WTC11 (cell line): ENCODE measurements around the gene CDNF.

Experiments used
- CREM ChIP-seq: sonication (generic); formaldehyde crosslinking; IDR thresholded peaks from 2 replicates; pipeline ENCODE4 v1.8.1; 2022; ENCODE audit warnings: mild to moderate bottlenecking, missing genetic modification reagents, moderate library complexity
- CTCF ChIP-seq: fragments of 200-600 bp; IDR thresholded peaks from 2 replicates; pipeline ENCODE4 v1.8.0; 2022; ENCODE audit warnings: antibody characterized with exemption
- ESRRA ChIP-seq: sonication (generic); formaldehyde crosslinking; IDR thresholded peaks from 2 replicates; pipeline ENCODE4 v1.8.1; 2022; ENCODE audit warnings: mild to moderate bottlenecking, missing genetic modification reagents, borderline replicate concordance
- GABPB1 ChIP-seq: sonication (generic); formaldehyde crosslinking; IDR thresholded peaks from 2 replicates; pipeline ENCODE4 v1.8.1; 2023; ENCODE audit warnings: mild to moderate bottlenecking, missing genetic modification reagents
- GRHL2 ChIP-seq: fragments of 250-450 bp; sonication (Bioruptor Pico); IDR thresholded peaks from 2 replicates; pipeline ENCODE4 v1.8.0; 2022; ENCODE audit warnings: mild to moderate bottlenecking, moderate library complexity; ENCODE audit not compliant: insufficient replicate concordance, severe bottlenecking
- HMGXB4 ChIP-seq: sonication (generic); formaldehyde crosslinking; IDR thresholded peaks from 2 replicates; pipeline ENCODE4 v1.8.1; 2023; ENCODE audit warnings: mild to moderate bottlenecking, moderate library complexity, missing genetic modification reagents
- MLX ChIP-seq: sonication (generic); formaldehyde crosslinking; IDR thresholded peaks from 2 replicates; pipeline ENCODE4 v1.8.1; 2023; ENCODE audit warnings: mild to moderate bottlenecking, missing genetic modification reagents, moderate library complexity
- NFYB ChIP-seq: sonication (generic); formaldehyde crosslinking; conservative IDR thresholded peaks from 2 replicates; pipeline ENCODE4 v1.8.0; 2022; ENCODE audit warnings: low read depth, missing genetic modification reagents
- ZNF425 ChIP-seq: fragments of 250-450 bp; sonication (Bioruptor Pico); conservative IDR thresholded peaks from 2 replicates; pipeline ENCODE4 v1.9.0; 2021; ENCODE audit warnings: mild to moderate bottlenecking
- ZNF671 ChIP-seq: fragments of 250-450 bp; sonication (Bioruptor Pico); IDR thresholded peaks from 2 replicates; pipeline ENCODE4 v1.8.0; 2021; ENCODE audit warnings: mild to moderate bottlenecking

- no peak for TF ChIP-seq CTCF
- no peak for TF ChIP-seq ZNF671
- TF ChIP-seq ZNF425 (CRISPR knock-in tag), result no peak
- no peak for TF ChIP-seq CREM (CRISPR knock-in tag)
- no peak for TF ChIP-seq MLX (CRISPR knock-in tag)
- no peak for TF ChIP-seq GABPB1 (CRISPR knock-in tag)
- TF ChIP-seq GRHL2 (CRISPR knock-in tag), result no peak
- TF ChIP-seq ESRRA (CRISPR knock-in tag), result no peak
- no peak for TF ChIP-seq NFYB (CRISPR knock-in tag)
- no peak for TF ChIP-seq HMGXB4 (CRISPR knock-in tag)
Measured at GRCh38 chr10:14773551-14774213, 64.2 kb downstream of the CDNF start.
